Measurements from ENCODE around the gene SLC25A48.

The SLC25A48 gene

GRCh38 chr5:135920199-135920598, 85.7 kb downstream of the SLC25A48 start:
- no peak for DNase-seq (ENCODE audit: low read depth)

GRCh38 chr5:135921388-135921787, 86.9 kb downstream of the SLC25A48 start:
- DNase-seq (ENCODE audit: low read depth), result peak; percentile 18

GRCh38 chr5:135930029-135930948, 95.8 kb downstream of the SLC25A48 start:
- DNase-seq (ENCODE audit: low read depth), result no peak

- no peak for DNase-seq (ENCODE audit: low read depth)
These were observed 96.5 kb downstream of the SLC25A48 start for GRCh38 chr5:135930949-135931295.

GRCh38 chr5:135934939-135935338, 100.5 kb downstream of the SLC25A48 start:
- DNase-seq (ENCODE audit: low read depth), result peak; percentile 37

GRCh38 chr5:135937245-135937911, 102.9 kb downstream of the SLC25A48 start:
- no peak for DNase-seq (ENCODE audit: low read depth)
